Esophagus muscularis mucosa (tissue), 3 donors: ENCODE data around the gene GAP43.

Experiments used
- EP300 ChIP-seq: sonication (generic); formaldehyde crosslinking; IDR thresholded peaks from one replicate; pipeline ENCODE4 v1.6.1; 2017; ENCODE audit warnings: antibody characterized with exemption
- TF ChIP-seq, protein P1 (sequence below), 3 experiments: fragments of 200-600 bp in 2 of 3; fragments of 450-650 bp in 1 of 3; sonication (generic) in 2 of 3; IDR thresholded peaks; one replicate each; pipeline ENCODE4 v1.5.1; 2017 to 2019; ENCODE audit warnings: antibody characterized with exemption in 3 of 3, mild to moderate bottlenecking in 2 of 3, moderate library complexity in 1 of 3

GRCh38 chr3:115595611-115596275, 27.6 kb upstream of the GAP43 start:
- TF ChIP-seq, protein P1, sequence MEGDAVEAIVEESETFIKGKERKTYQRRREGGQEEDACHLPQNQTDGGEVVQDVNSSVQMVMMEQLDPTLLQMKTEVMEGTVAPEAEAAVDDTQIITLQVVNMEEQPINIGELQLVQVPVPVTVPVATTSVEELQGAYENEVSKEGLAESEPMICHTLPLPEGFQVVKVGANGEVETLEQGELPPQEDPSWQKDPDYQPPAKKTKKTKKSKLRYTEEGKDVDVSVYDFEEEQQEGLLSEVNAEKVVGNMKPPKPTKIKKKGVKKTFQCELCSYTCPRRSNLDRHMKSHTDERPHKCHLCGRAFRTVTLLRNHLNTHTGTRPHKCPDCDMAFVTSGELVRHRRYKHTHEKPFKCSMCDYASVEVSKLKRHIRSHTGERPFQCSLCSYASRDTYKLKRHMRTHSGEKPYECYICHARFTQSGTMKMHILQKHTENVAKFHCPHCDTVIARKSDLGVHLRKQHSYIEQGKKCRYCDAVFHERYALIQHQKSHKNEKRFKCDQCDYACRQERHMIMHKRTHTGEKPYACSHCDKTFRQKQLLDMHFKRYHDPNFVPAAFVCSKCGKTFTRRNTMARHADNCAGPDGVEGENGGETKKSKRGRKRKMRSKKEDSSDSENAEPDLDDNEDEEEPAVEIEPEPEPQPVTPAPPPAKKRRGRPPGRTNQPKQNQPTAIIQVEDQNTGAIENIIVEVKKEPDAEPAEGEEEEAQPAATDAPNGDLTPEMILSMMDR (IDR thresholded peaks at IDR 0.05), result no peak
- no peak for TF ChIP-seq EP300
